Sigmoid colon (tissue), 4 donors: ENCODE measurements around the gene SCUBE3.

Experiments
- CTCF ChIP-seq, 4 experiments: fragments of 450-650 bp in 3 of 4; fragments of 200-600 bp in 1 of 4; IDR thresholded peaks; one replicate each; pipeline ENCODE4 v1.5.1; 2016 to 2019; ENCODE audit warnings: antibody characterized with exemption in 4 of 4, mild to moderate bottlenecking in 3 of 4, moderate library complexity in 2 of 4
- POLR2A ChIP-seq, 2 donors: fragments of 450-650 bp; IDR thresholded peaks; one replicate each; pipeline ENCODE4 v1.6.1; 2016; ENCODE audit warnings: antibody characterized with exemption in 2 of 2, mild to moderate bottlenecking in 2 of 2, moderate library complexity in 2 of 2
- POLR2AphosphoS5 ChIP-seq, 4 donors: sonication (generic); formaldehyde crosslinking; IDR thresholded peaks; one replicate each; pipeline ENCODE4 v1.6.1; 2017; ENCODE audit warnings: antibody characterized with exemption in 4 of 4

GRCh38 chr6:35220711-35221110 is 7.0 kb downstream of the SCUBE3 start:
- TF ChIP-seq CTCF (IDR thresholded peaks at IDR 0.05) (no peak), POLR2A (IDR thresholded peaks at IDR 0.05) (no peak), POLR2AphosphoS5 (IDR thresholded peaks at IDR 0.05) (no peak)
